H1 (cell line): ENCODE data around the gene BTG2.

Experiments used
- HDAC2 ChIP-seq, 2 experiments: fragments of 300-600 bp in 1 of 2; sonication (generic) in 1 of 2; IDR thresholded peaks; 2 replicates each; pipeline ENCODE4 v1.6.1; 2011 to 2012; ENCODE audit warnings: low read depth in 2 of 2, low read length in 2 of 2, mild to moderate bottlenecking in 2 of 2, moderate library complexity in 2 of 2, borderline replicate concordance in 1 of 2, inconsistent platforms in 1 of 2
- RAD21 ChIP-seq, 2 experiments: IDR thresholded peaks in 1 of 2; conservative IDR thresholded peaks in 1 of 2; 2 replicates each; pipeline ENCODE4 v1.6.1; 2011; ENCODE audit warnings: low read depth in 2 of 2, low read length in 2 of 2, improper control_type of control experiment in 1 of 2, inconsistent platforms in 1 of 2, mild to moderate bottlenecking in 1 of 2, moderate library complexity in 1 of 2
- SIN3A ChIP-seq, 2 experiments: IDR thresholded peaks in 1 of 2; conservative IDR thresholded peaks in 1 of 2; 2 replicates each; pipeline ENCODE4 v1.6.1; 2011 to 2012; ENCODE audit warnings: low read length in 2 of 2, improper control_type of control experiment in 1 of 2, low read depth in 1 of 2, mild to moderate bottlenecking in 1 of 2
- TAF1 ChIP-seq: IDR thresholded peaks from 2 replicates; pipeline ENCODE4 v1.6.1; 2011; ENCODE audit warnings: mild to moderate bottlenecking, low read depth, low read length
- TF ChIP-seq, protein P1 (sequence below): IDR thresholded peaks from 2 replicates; pipeline ENCODE4 v1.6.1; 2012; ENCODE audit warnings: inconsistent platforms
- TF ChIP-seq, protein P2 (sequence below), 3 experiments: IDR thresholded peaks; 1 replicate in 2 of 3; 2 replicates in 1 of 3; pipeline versions ENCODE4 v1.5.1 to v1.6.1; 2011; ENCODE audit warnings: low read length in 3 of 3, mild to moderate bottlenecking in 3 of 3, inconsistent platforms in 2 of 3, low read depth in 1 of 3, moderate library complexity in 1 of 3; ENCODE audit not compliant: insufficient read depth in 1 of 3; ENCODE audit errors: control extremely low read depth in 1 of 3

DNA sequence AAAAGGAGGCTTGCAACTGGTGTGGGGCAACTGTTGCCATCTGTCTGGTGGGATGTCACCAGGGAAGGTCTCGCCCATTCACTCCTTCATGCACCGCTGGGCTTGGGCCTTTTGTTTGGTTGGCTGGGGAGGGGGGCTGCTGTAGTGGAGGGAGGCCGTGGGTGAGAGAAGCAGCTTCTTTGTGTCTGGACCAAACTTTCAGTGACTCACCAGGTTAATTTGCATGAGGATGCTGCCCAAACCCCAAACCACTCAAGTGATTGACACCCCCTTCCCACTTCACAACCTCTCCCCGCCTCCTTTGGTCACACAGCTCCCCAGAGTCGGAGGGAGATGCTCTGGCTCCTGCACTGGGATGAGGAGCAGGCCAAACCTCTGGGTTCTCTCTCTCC lies 19.7 kb downstream of the BTG2 start:
- TF ChIP-seq, protein P1, sequence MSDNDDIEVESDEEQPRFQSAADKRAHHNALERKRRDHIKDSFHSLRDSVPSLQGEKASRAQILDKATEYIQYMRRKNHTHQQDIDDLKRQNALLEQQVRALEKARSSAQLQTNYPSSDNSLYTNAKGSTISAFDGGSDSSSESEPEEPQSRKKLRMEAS, result no peak
- TF ChIP-seq RAD21 (IDR thresholded peaks at IDR 0.05 in 1 of 2, conservative IDR thresholded peaks at IDR 0.05 in 1 of 2; ENCODE audit: low read depth in 2 of 2, low read length in 2 of 2) (no peak), HDAC2 (IDR thresholded peaks at IDR 0.05; ENCODE audit: borderline replicate concordance in 1 of 2, low read depth in 2 of 2, low read length in 2 of 2) (no peak), TAF1 (no peak), SIN3A (conservative IDR thresholded peaks at IDR 0.05 in 1 of 2, IDR thresholded peaks at IDR 0.05 in 1 of 2; ENCODE audit: low read depth in 1 of 2, low read length in 2 of 2) (no peak)
- TF ChIP-seq, protein P2, sequence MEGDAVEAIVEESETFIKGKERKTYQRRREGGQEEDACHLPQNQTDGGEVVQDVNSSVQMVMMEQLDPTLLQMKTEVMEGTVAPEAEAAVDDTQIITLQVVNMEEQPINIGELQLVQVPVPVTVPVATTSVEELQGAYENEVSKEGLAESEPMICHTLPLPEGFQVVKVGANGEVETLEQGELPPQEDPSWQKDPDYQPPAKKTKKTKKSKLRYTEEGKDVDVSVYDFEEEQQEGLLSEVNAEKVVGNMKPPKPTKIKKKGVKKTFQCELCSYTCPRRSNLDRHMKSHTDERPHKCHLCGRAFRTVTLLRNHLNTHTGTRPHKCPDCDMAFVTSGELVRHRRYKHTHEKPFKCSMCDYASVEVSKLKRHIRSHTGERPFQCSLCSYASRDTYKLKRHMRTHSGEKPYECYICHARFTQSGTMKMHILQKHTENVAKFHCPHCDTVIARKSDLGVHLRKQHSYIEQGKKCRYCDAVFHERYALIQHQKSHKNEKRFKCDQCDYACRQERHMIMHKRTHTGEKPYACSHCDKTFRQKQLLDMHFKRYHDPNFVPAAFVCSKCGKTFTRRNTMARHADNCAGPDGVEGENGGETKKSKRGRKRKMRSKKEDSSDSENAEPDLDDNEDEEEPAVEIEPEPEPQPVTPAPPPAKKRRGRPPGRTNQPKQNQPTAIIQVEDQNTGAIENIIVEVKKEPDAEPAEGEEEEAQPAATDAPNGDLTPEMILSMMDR (IDR thresholded peaks at IDR 0.05; ENCODE audit: control extremely low read depth in 1 of 3, insufficient read depth in 1 of 3, low read depth in 1 of 3, low read length in 3 of 3), result no peak
